ENCODE measurements around the gene MALT1.

MALT1 gene

GRCh38 chr18:58787536-58788149 lies 116.4 kb downstream of the MALT1 start:
- Mint-ChIP-seq H3K9me3 (no peaks in the 10 kb centered on the region), H3K4me3 (no peak overlapping the region), H3K27ac (no peak overlapping the region), H3K27me3 (peaks cover 44% of the 10 kb centered on the region), H3K4me1 (no peaks in the 10 kb centered on the region), H3K36me3 (no peaks in the 10 kb centered on the region)
- CTCF ChIA-PET = no interaction called here
- DNase-seq = no peak

- no peak overlapping the region for H3K27ac Mint-ChIP-seq
- no peaks in the 10 kb centered on the region for H3K9me3 Mint-ChIP-seq
- no peak overlapping the region for H3K4me3 Mint-ChIP-seq
- peaks cover 46% of the 10 kb centered on the region for H3K27me3 Mint-ChIP-seq
- CTCF ChIA-PET = no interaction called here
- H3K36me3 Mint-ChIP-seq = no peaks in the 10 kb centered on the region
- no peaks in the 10 kb centered on the region for H3K4me1 Mint-ChIP-seq
- DNase-seq = no peak
These were observed 117.2 kb downstream of the MALT1 start for GRCh38 chr18:58788470-58788869.

- no peak overlapping the region for H3K4me3 Mint-ChIP-seq
- CTCF ChIA-PET = interaction anchor here (0.7 kb wide), 1 partner anchor 21 kb away, joined by 3 read pairs; no protein-coding TSS in a partner anchor
These were observed 118.0 kb downstream of the MALT1 start for GRCh38 chr18:58788971-58789875.

GRCh38 chr18:58789876-58790240 lies 118.6 kb downstream of the MALT1 start:
- no peaks in the 10 kb centered on the region for H3K9me3 Mint-ChIP-seq
- H3K27ac Mint-ChIP-seq = no peak overlapping the region
- no peaks in the 10 kb centered on the region for H3K4me1 Mint-ChIP-seq
- no peak for DNase-seq
- no peak overlapping the region for H3K4me3 Mint-ChIP-seq
- H3K36me3 Mint-ChIP-seq = no peaks in the 10 kb centered on the region
- H3K27me3 Mint-ChIP-seq = peaks cover 44% of the 10 kb centered on the region
- CTCF ChIA-PET = no interaction called here

More at GRCh38 chr18:58788971-58789875, 118.0 kb downstream of the MALT1 start:
- DNase-seq = no peak
- H3K27ac Mint-ChIP-seq = no peak overlapping the region
- H3K9me3 Mint-ChIP-seq = no peaks in the 10 kb centered on the region
- H3K36me3 Mint-ChIP-seq = no peaks in the 10 kb centered on the region
- no peaks in the 10 kb centered on the region for H3K4me1 Mint-ChIP-seq
- H3K27me3 Mint-ChIP-seq = peaks cover 48% of the 10 kb centered on the region

GRCh38 chr18:58792086-58792485 lies 120.8 kb downstream of the MALT1 start:
- CTCF ChIA-PET = no interaction called here
- Mint-ChIP-seq H3K4me1 (no peaks in the 10 kb centered on the region), H3K4me3 (no peak overlapping the region), H3K36me3 (no peaks in the 10 kb centered on the region), H3K27ac (no peak overlapping the region), H3K27me3 (peaks cover 57% of the 10 kb centered on the region), H3K9me3 (no peaks in the 10 kb centered on the region)
- DNase-seq = no peak

GRCh38 chr18:58793361-58793760 lies 122.1 kb downstream of the MALT1 start:
- CTCF ChIA-PET = no interaction called here
- no peak overlapping the region for H3K27ac Mint-ChIP-seq

GRCh38 chr18:58796220-58796619 lies 125.0 kb downstream of the MALT1 start:
- DNase-seq = no peak
- H3K4me1 Mint-ChIP-seq = no peaks in the 10 kb centered on the region
- no peaks in the 10 kb centered on the region for H3K36me3 Mint-ChIP-seq
- CTCF ChIA-PET = no interaction called here
- no peaks in the 10 kb centered on the region for H3K9me3 Mint-ChIP-seq
- no peak overlapping the region for H3K27ac Mint-ChIP-seq
- H3K4me3 Mint-ChIP-seq = no peak overlapping the region
- peaks cover 66% of the 10 kb centered on the region for H3K27me3 Mint-ChIP-seq

More at GRCh38 chr18:58793361-58793760, 122.1 kb downstream of the MALT1 start:
- no peaks in the 10 kb centered on the region for H3K36me3 Mint-ChIP-seq
- no peak overlapping the region for H3K4me3 Mint-ChIP-seq
- no peaks in the 10 kb centered on the region for H3K4me1 Mint-ChIP-seq
- H3K27me3 Mint-ChIP-seq = peaks cover 57% of the 10 kb centered on the region
- no peak for DNase-seq
- H3K9me3 Mint-ChIP-seq = no peaks in the 10 kb centered on the region

- Mint-ChIP-seq H3K27me3 (peaks cover 77% of the 10 kb centered on the region), H3K9me3 (peaks cover 2% of the 10 kb centered on the region), H3K4me1 (no peaks in the 10 kb centered on the region), H3K4me3 (no peak overlapping the region), H3K27ac (no peak overlapping the region), H3K36me3 (no peaks in the 10 kb centered on the region)
- no peak for DNase-seq
- CTCF ChIA-PET = no interaction called here
These were observed 129.3 kb downstream of the MALT1 start for GRCh38 chr18:58800582-58800981.

GRCh38 chr18:58802959-58803358 lies 131.7 kb downstream of the MALT1 start:
- Mint-ChIP-seq H3K9me3 (peaks cover 2% of the 10 kb centered on the region), H3K27ac (no peak overlapping the region), H3K4me1 (no peaks in the 10 kb centered on the region), H3K36me3 (no peaks in the 10 kb centered on the region), H3K4me3 (no peak overlapping the region), H3K27me3 (peaks cover 82% of the 10 kb centered on the region)
- CTCF ChIA-PET = no interaction called here
- DNase-seq = no peak

GRCh38 chr18:58803978-58804377 lies 132.7 kb downstream of the MALT1 start:
- H3K4me3 Mint-ChIP-seq = no peak overlapping the region
- H3K36me3 Mint-ChIP-seq = no peaks in the 10 kb centered on the region
- peaks cover 2% of the 10 kb centered on the region for H3K9me3 Mint-ChIP-seq
- no peak for DNase-seq
- no peaks in the 10 kb centered on the region for H3K4me1 Mint-ChIP-seq
- CTCF ChIA-PET = no interaction called here
- H3K27me3 Mint-ChIP-seq = peaks cover 85% of the 10 kb centered on the region
- no peak overlapping the region for H3K27ac Mint-ChIP-seq

Measured in activated naive CD4-positive, alpha-beta T cell treated with anti-CD3 and anti-CD28 coated beads, Interleukin-2, amount 10 ng/mL, durations not matched to agents 7 days and 5 days (primary cell).